Mesendoderm (in vitro differentiated cells): ENCODE results near the gene OR51A2.

Source experiments
- DNase-seq: peaks from one replicate; pipeline ENCODE4 v3.0.0; 2013
- H2AK5ac ChIP-seq: 2 replicates; pipeline ENCODE4 v1.6.1; 2013; ENCODE audit warnings: low read length, inconsistent platforms
- H2BK120ac ChIP-seq: 2 replicates; pipeline ENCODE4 v1.6.1; 2013; ENCODE audit warnings: low read depth, mild to moderate bottlenecking, low read length, moderate library complexity, mixed read lengths
- H2BK15ac ChIP-seq: replicated peaks from 2 replicates; pipeline ENCODE4 v1.6.1; 2013; ENCODE audit warnings: low read depth, mild to moderate bottlenecking, moderate library complexity
- H2BK5ac ChIP-seq: 2 replicates; pipeline ENCODE4 v1.6.1; 2013; ENCODE audit warnings: low read length, inconsistent platforms
- H3K18ac ChIP-seq: 2 replicates; pipeline ENCODE4 v1.6.1; 2013; ENCODE audit warnings: mild to moderate bottlenecking, low read length, mixed read lengths
- H3K23ac ChIP-seq: one replicate; pipeline ENCODE4 v1.6.1; 2013; ENCODE audit warnings: low read length
- H3K27ac ChIP-seq: 2 replicates; pipeline ENCODE4 v1.5.1; 2013; ENCODE audit warnings: low read depth, mild to moderate bottlenecking, inconsistent platforms, low read length, moderate library complexity
- H3K27me3 ChIP-seq: 2 replicates; pipeline ENCODE4 v1.6.1; 2013; ENCODE audit warnings: low read length, control low read depth, mild to moderate bottlenecking, inconsistent platforms; ENCODE audit not compliant: insufficient read depth, poor library complexity
- H3K36me3 ChIP-seq: 2 replicates; pipeline ENCODE4 v1.6.1; 2013; ENCODE audit warnings: low read length, inconsistent platforms; ENCODE audit not compliant: control insufficient read depth, insufficient read depth
- H3K4ac ChIP-seq: one replicate; pipeline ENCODE4 v1.6.1; 2013; ENCODE audit warnings: low read depth, mild to moderate bottlenecking, low read length, moderate library complexity
- H3K4me1 ChIP-seq: 2 replicates; pipeline ENCODE4 v1.6.1; 2013; ENCODE audit warnings: low read depth, low read length, inconsistent platforms; ENCODE audit not compliant: control insufficient read depth
- H3K4me2 ChIP-seq: 2 replicates; pipeline ENCODE4 v1.6.1; 2013; ENCODE audit warnings: low read length
- H3K4me3 ChIP-seq: 2 replicates; pipeline ENCODE4 v1.5.1; 2013; ENCODE audit warnings: mild to moderate bottlenecking, low read length
- H3K56ac ChIP-seq: one replicate; pipeline ENCODE4 v1.6.1; 2013; ENCODE audit warnings: low read length
- H3K79me1 ChIP-seq: 2 replicates; pipeline ENCODE4 v1.6.1; 2013; ENCODE audit warnings: low read length, inconsistent platforms
- H3K79me2 ChIP-seq: 2 replicates; pipeline ENCODE4 v1.6.1; 2013; ENCODE audit warnings: mild to moderate bottlenecking, low read length; ENCODE audit not compliant: control insufficient read depth, insufficient read depth
- H3K9ac ChIP-seq: 2 replicates; pipeline ENCODE4 v1.6.1; 2013; ENCODE audit warnings: low read length, inconsistent platforms
- H4K5ac ChIP-seq: one replicate; pipeline ENCODE4 v1.6.1; 2013; ENCODE audit warnings: low read length
- H4K8ac ChIP-seq: one replicate; pipeline ENCODE4 v1.6.1; 2013; ENCODE audit warnings: low read depth, mild to moderate bottlenecking, control low read depth, low read length, moderate library complexity
- WGBS: extraction: QIAGEN DNeasy Blood & Tissue Kit; methylation state at CpG from one replicate; pipeline ENCODE4 v1.1.7; 2013; ENCODE audit warnings: low lambda C conversion rate, missing lambda C conversion rate; ENCODE audit not compliant: insufficient coverage; ENCODE audit errors: extremely low coverage; 5-methylcytosine and 5-hydroxymethylcytosine counted together

The OR51A2 gene

GRCh38 chr11:4982678-4983077, 27.2 kb upstream of the OR51A2 start:
- no peak overlapping the region for H3K9ac ChIP-seq
- H3K4me1 ChIP-seq = no peaks in the 10 kb centered on the region
- H3K27me3 ChIP-seq = no peaks in the 10 kb centered on the region
- no peak overlapping the region for H2BK5ac ChIP-seq
- H3K36me3 ChIP-seq = no peaks in the 10 kb centered on the region
- no peaks in the 10 kb centered on the region for H3K79me1 ChIP-seq
- no peak overlapping the region for H2AK5ac ChIP-seq
- H2BK15ac ChIP-seq = no peak overlapping the region
- H3K79me2 ChIP-seq = no peaks in the 10 kb centered on the region
- H3K27ac ChIP-seq = no peak overlapping the region
- H3K56ac ChIP-seq = no peak overlapping the region
- H4K8ac ChIP-seq = no peak overlapping the region
- H3K4me3 ChIP-seq = no peak overlapping the region
- no peak overlapping the region for H3K4ac ChIP-seq
- H2BK120ac ChIP-seq = no peak overlapping the region
- H3K4me2 ChIP-seq = no peak overlapping the region
- DNase-seq = no peak
- H3K23ac ChIP-seq = no peak overlapping the region
- H3K18ac ChIP-seq = no peak overlapping the region
- WGBS = no CpG with 5 or more reads among the region's 3 CpGs
- no peak overlapping the region for H4K5ac ChIP-seq

- Histone ChIP-seq H2BK15ac (no peak overlapping the region), H3K4me3 (no peak overlapping the region), H3K18ac (no peak overlapping the region), H3K79me1 (no peaks in the 10 kb centered on the region), H4K8ac (no peak overlapping the region), H3K79me2 (no peaks in the 10 kb centered on the region), H3K4me1 (no peaks in the 10 kb centered on the region), H2AK5ac (no peak overlapping the region), H2BK120ac (no peak overlapping the region), H3K9ac (no peak overlapping the region), H3K23ac (no peak overlapping the region), H4K5ac (no peak overlapping the region), H3K27me3 (no peaks in the 10 kb centered on the region), H3K56ac (no peak overlapping the region), H3K4ac (no peak overlapping the region), H3K36me3 (no peaks in the 10 kb centered on the region), H3K27ac (no peak overlapping the region), H2BK5ac (no peak overlapping the region), H3K4me2 (no peak overlapping the region)
- DNase-seq = no peak
- no CpG with 5 or more reads among the region's 3 CpGs for WGBS
These were observed 23.5 kb upstream of the OR51A2 start for GRCh38 chr11:4979036-4979435.

DNA sequence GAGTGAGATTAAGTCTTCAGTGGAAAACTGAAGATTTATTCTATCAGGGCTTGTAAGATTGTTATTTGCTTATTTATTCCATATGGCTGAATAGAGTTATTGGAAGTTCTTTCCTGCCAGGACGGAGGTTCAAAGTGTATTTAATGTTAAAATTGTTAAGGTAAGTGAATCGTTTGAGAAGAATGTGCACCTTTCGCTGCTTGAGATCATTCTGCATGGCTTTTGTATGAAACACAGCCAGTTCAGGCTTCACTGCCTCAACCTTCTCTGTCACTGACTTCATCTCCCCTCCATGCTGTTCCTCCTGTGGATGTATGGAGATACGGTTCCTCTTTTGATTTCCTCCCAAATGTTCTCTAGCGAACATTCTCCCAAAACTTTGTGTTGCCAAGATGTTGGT, 19.9 kb upstream of the OR51A2 start:
- H3K4me3 ChIP-seq = no peak overlapping the region
- no peak overlapping the region for H3K4me2 ChIP-seq
- no peak overlapping the region for H3K56ac ChIP-seq
- H3K27me3 ChIP-seq = no peaks in the 10 kb centered on the region
- no CpG with 5 or more reads among the region's 5 CpGs for WGBS
- no peaks in the 10 kb centered on the region for H3K79me1 ChIP-seq
- H4K5ac ChIP-seq = no peak overlapping the region
- H3K23ac ChIP-seq = no peak overlapping the region
- no peak overlapping the region for H3K27ac ChIP-seq
- H4K8ac ChIP-seq = no peak overlapping the region
- DNase-seq = no peak
- H3K36me3 ChIP-seq = no peaks in the 10 kb centered on the region
- no peak overlapping the region for H2AK5ac ChIP-seq
- no peak overlapping the region for H3K4ac ChIP-seq
- no peak overlapping the region for H2BK120ac ChIP-seq
- no peak overlapping the region for H2BK15ac ChIP-seq
- H2BK5ac ChIP-seq = no peak overlapping the region
- H3K4me1 ChIP-seq = no peaks in the 10 kb centered on the region
- no peak overlapping the region for H3K18ac ChIP-seq
- no peaks in the 10 kb centered on the region for H3K79me2 ChIP-seq
- no peak overlapping the region for H3K9ac ChIP-seq

DNA sequence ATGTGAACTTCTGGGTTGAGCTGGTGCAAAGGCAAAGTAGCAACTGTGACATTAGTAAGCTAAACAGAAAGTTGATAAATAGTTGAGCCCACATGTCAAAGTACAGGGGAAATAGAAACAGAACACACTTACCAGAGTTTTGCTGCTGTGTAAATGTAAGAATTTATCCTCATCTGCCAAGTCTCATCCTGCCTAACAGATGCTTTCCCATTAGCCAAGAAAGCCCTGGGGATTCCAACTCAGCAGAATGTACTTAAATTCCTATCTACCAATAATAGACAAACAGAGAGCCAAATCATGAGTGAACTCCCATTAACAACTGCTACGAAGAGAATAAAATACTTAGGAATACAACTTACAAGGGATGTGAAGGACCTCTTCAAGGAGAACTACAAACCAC, 7.3 kb upstream of the OR51A2 start:
- no CpG with 5 or more reads among the region's 1 CpG for WGBS
- Histone ChIP-seq H4K8ac (no peak overlapping the region), H3K9ac (no peak overlapping the region)

GRCh38 chr11:4960877-4961276, 5.4 kb upstream of the OR51A2 start:
- Histone ChIP-seq H3K9ac (no peak overlapping the region), H3K18ac (no peak overlapping the region), H3K4ac (no peak overlapping the region), H3K4me2 (no peak overlapping the region), H3K27me3 (no peaks in the 10 kb centered on the region), H3K79me2 (no peaks in the 10 kb centered on the region), H3K4me3 (no peak overlapping the region), H2BK5ac (no peak overlapping the region), H4K5ac (no peak overlapping the region), H2BK15ac (no peak overlapping the region), H3K23ac (no peak overlapping the region), H2AK5ac (no peak overlapping the region), H3K79me1 (no peaks in the 10 kb centered on the region), H3K36me3 (no peaks in the 10 kb centered on the region), H3K56ac (no peak overlapping the region), H2BK120ac (no peak overlapping the region), H3K4me1 (no peaks in the 10 kb centered on the region), H4K8ac (no peak overlapping the region), H3K27ac (no peak overlapping the region)
- DNase-seq = no peak
- WGBS = no CpG with 5 or more reads among the region's 3 CpGs

More for the DNA sequence above, 7.3 kb upstream of the OR51A2 start:
- Histone ChIP-seq H3K36me3 (no peaks in the 10 kb centered on the region), H3K23ac (no peak overlapping the region), H2AK5ac (no peak overlapping the region), H3K18ac (no peak overlapping the region), H2BK120ac (no peak overlapping the region), H3K79me1 (no peaks in the 10 kb centered on the region), H4K5ac (no peak overlapping the region), H3K27ac (no peak overlapping the region), H2BK15ac (no peak overlapping the region), H3K27me3 (no peaks in the 10 kb centered on the region), H3K4me2 (no peak overlapping the region), H3K56ac (no peak overlapping the region), H3K79me2 (no peaks in the 10 kb centered on the region), H3K4me3 (no peak overlapping the region), H2BK5ac (no peak overlapping the region), H3K4me1 (no peaks in the 10 kb centered on the region), H3K4ac (no peak overlapping the region)
- DNase-seq = no peak

- no peak overlapping the region for H4K8ac ChIP-seq
- no peak overlapping the region for H4K5ac ChIP-seq
- no peaks in the 10 kb centered on the region for H3K79me1 ChIP-seq
- no peak overlapping the region for H3K56ac ChIP-seq
- no peak overlapping the region for H3K4me3 ChIP-seq
- H3K23ac ChIP-seq = no peak overlapping the region
- no peak overlapping the region for H3K4me2 ChIP-seq
- H3K27ac ChIP-seq = no peak overlapping the region
- H3K79me2 ChIP-seq = no peaks in the 10 kb centered on the region
- no peak overlapping the region for H2BK5ac ChIP-seq
- H3K4me1 ChIP-seq = no peaks in the 10 kb centered on the region
- no peaks in the 10 kb centered on the region for H3K36me3 ChIP-seq
- H2BK15ac ChIP-seq = no peak overlapping the region
- no peaks in the 10 kb centered on the region for H3K27me3 ChIP-seq
- H3K18ac ChIP-seq = no peak overlapping the region
- H2BK120ac ChIP-seq = no peak overlapping the region
- DNase-seq = no peak
- H3K4ac ChIP-seq = no peak overlapping the region
- H3K9ac ChIP-seq = no peak overlapping the region
- H2AK5ac ChIP-seq = no peak overlapping the region
- WGBS = no CpG with 5 or more reads among the region's 4 CpGs
These were observed 1.9 kb upstream of the OR51A2 start for GRCh38 chr11:4957396-4957795.
